HCT116 (cell line): ENCODE results near the gene ADGRL3. TPM values are rescaled to one million over a fixed set of nuclear protein-coding genes. Genes with fewer than 3 reads are reported as not detected.

Source experiments
- ATAC-seq: fragments of 200-7000 bp; cut with Tn5 transposase; 2 replicates; pipeline ENCODE4 v1.9.1; 2020; ENCODE audit warnings: mild to moderate bottlenecking, moderate library complexity
- BruUV-seq: library from RNA; stranded (reverse); fragments of 400-500 nt; replicated peaks from 2 replicates; lab custom pipeline; 2021; lab: Mats Ljungman, UMichigan
- CTCF ChIA-PET: fragments of 300-600 bp; sonication (Branson Sonifier 250); formaldehyde crosslinking; loops from one replicate; lab custom pipeline; 2021; ENCODE audit warnings: antibody characterized with exemption; lab: Charles Lee
- POLR2A ChIA-PET: fragments of 300-600, 350-600 bp; sonication (Branson Sonifier 250); formaldehyde crosslinking; loops from one replicate; lab custom pipeline; 2021; ENCODE audit warnings: antibody characterized with exemption; lab: Charles Lee
- RAD21 ChIA-PET, 2 experiments: fragments of 300-600 bp; sonication (Branson Sonifier 250); formaldehyde crosslinking; loops; one replicate each; lab custom pipeline; 2023; ENCODE audit warnings: low total read pairs in 2 of 2; ENCODE audit not compliant: uncharacterized antibody in 2 of 2, unreplicated experiment in 2 of 2, low non-redundant PET in 1 of 2; lab: Charles Lee
- DNase-seq: peaks from one replicate; pipeline ENCODE4 v3.0.0-alpha.2; 2010; ENCODE audit warnings: low read depth, low spot score
- H2AFZ ChIP-seq: fragments of 200-600 bp; shearing (Covaris generic), sonication (generic); 2 replicates; pipeline ENCODE4 v1.6.1; 2017; ENCODE audit warnings: low read depth, mixed run types, mixed read lengths, antibody characterized with exemption, low read length; ENCODE audit not compliant: poor library complexity, severe bottlenecking
- H3K27ac ChIP-seq: 2 replicates; pipeline ENCODE4 v1.5.1; 2012; ENCODE audit warnings: low read depth, low read length
- H3K27me3 ChIP-seq: fragments of 200-600 bp; sonication (generic); 2 replicates; pipeline ENCODE4 v1.6.1; 2016; ENCODE audit warnings: mixed run types, low read length, mixed read lengths; ENCODE audit not compliant: insufficient read depth
- H3K36me3 ChIP-seq, 2 experiments: fragments of 200-500 bp in 1 of 2; fragments of 200-600 bp in 1 of 2; sonication (Bioruptor generic) in 1 of 2; sonication (generic) in 1 of 2; 2 replicates each; pipeline versions ENCODE4 v1.5.1 to v1.6.1; 2014 to 2016; ENCODE audit warnings: low read length in 2 of 2, inconsistent platforms in 1 of 2, mixed read lengths in 1 of 2, mixed run types in 1 of 2; ENCODE audit not compliant: insufficient read depth in 2 of 2, control insufficient read depth in 1 of 2
- H3K4me1 ChIP-seq, 2 experiments: fragments of 200-600 bp in 1 of 2; sonication (generic) in 1 of 2; 2 replicates each; pipeline versions ENCODE4 v1.5.1 to v1.6.1; 2012 to 2017; ENCODE audit warnings: low read length in 2 of 2, inconsistent platforms in 1 of 2, mild to moderate bottlenecking in 1 of 2, mixed read lengths in 1 of 2, mixed run types in 1 of 2, moderate library complexity in 1 of 2; ENCODE audit not compliant: insufficient read depth in 2 of 2, control insufficient read depth in 1 of 2
- H3K4me2 ChIP-seq: fragments of 200-600 bp; sonication (generic); 2 replicates; pipeline ENCODE4 v1.6.1; 2017; ENCODE audit warnings: mixed run types, low read length, mixed read lengths
- H3K4me3 ChIP-seq, 2 experiments: fragments of 200-600 bp in 1 of 2; sonication (generic) in 1 of 2; replicated peaks in 1 of 2; 2 replicates each; pipeline ENCODE4 v1.5.1; 2011 to 2016; ENCODE audit warnings: low read length in 2 of 2, control low read depth in 1 of 2, low read depth in 1 of 2, mild to moderate bottlenecking in 1 of 2, mixed read lengths in 1 of 2, mixed run types in 1 of 2
- H3K79me2 ChIP-seq: fragments of 200-600 bp; sonication (generic); 2 replicates; pipeline ENCODE4 v1.6.1; 2017; ENCODE audit warnings: mild to moderate bottlenecking, mixed run types, low read length, moderate library complexity, mixed read lengths; ENCODE audit not compliant: insufficient read depth
- H3K9ac ChIP-seq: fragments of 200-600 bp; sonication (generic); 2 replicates; pipeline ENCODE4 v1.6.1; 2016; ENCODE audit warnings: low read length, mixed read lengths
- H3K9me2 ChIP-seq: fragments of 200-600 bp; sonication (generic), shearing (Covaris generic); 2 replicates; pipeline ENCODE4 v1.6.1; 2017; ENCODE audit warnings: mixed run types, mild to moderate bottlenecking, moderate library complexity; ENCODE audit not compliant: insufficient read depth
- H3K9me3 ChIP-seq, 2 experiments: fragments of 200-500 bp in 1 of 2; fragments of 200-600 bp in 1 of 2; sonication (Bioruptor generic) in 1 of 2; sonication (generic) in 1 of 2; 2 replicates each; pipeline ENCODE4 v1.6.1; 2014 to 2017; ENCODE audit warnings: low read length in 2 of 2, mixed read lengths in 2 of 2, inconsistent platforms in 1 of 2, low read depth in 1 of 2, mild to moderate bottlenecking in 1 of 2, mixed run types in 1 of 2, moderate library complexity in 1 of 2; ENCODE audit not compliant: control insufficient read depth in 1 of 2, insufficient read depth in 1 of 2
- H4K20me1 ChIP-seq: fragments of 200-600 bp; sonication (generic), shearing (Covaris generic); 2 replicates; pipeline ENCODE4 v1.6.1; 2017; ENCODE audit warnings: mixed run types, mild to moderate bottlenecking, moderate library complexity; ENCODE audit not compliant: insufficient read depth
- CEBPB ChIP-seq: IDR thresholded peaks from 2 replicates; pipeline ENCODE4 v1.6.1; 2012; ENCODE audit warnings: low read depth
- EGR1 ChIP-seq: IDR thresholded peaks from 2 replicates; pipeline ENCODE4 v1.6.1; 2012; ENCODE audit warnings: low read depth
- EZH2 ChIP-seq: fragments of 200-600 bp; sonication (generic); IDR thresholded peaks from 2 replicates; pipeline ENCODE4 v1.6.1; 2017; ENCODE audit warnings: antibody characterized with exemption, mixed run types
- EZH2phosphoT487 ChIP-seq: fragments of 200-600 bp; IDR thresholded peaks from 2 replicates; pipeline ENCODE4 v1.6.1; 2018; ENCODE audit warnings: antibody characterized with exemption, borderline replicate concordance
- FOSL1 ChIP-seq: IDR thresholded peaks from 2 replicates; pipeline ENCODE4 v1.6.1; 2012; ENCODE audit warnings: low read depth
- JUND ChIP-seq: IDR thresholded peaks from 2 replicates; pipeline ENCODE4 v1.6.1; 2012
- POLR2A ChIP-seq: IDR thresholded peaks from 2 replicates; pipeline ENCODE4 v1.7.0; 2011; ENCODE audit warnings: borderline replicate concordance; ENCODE audit not compliant: insufficient read depth, insufficient read length; ENCODE audit errors: extremely low read depth
- RAD21 ChIP-seq: IDR thresholded peaks from 2 replicates; pipeline ENCODE4 v1.6.1; 2012; ENCODE audit warnings: low read depth, mild to moderate bottlenecking
- SRF ChIP-seq: IDR thresholded peaks from 2 replicates; pipeline ENCODE4 v1.6.1; 2012; ENCODE audit warnings: low read depth
- TCF7L2 ChIP-seq: IDR thresholded peaks from 2 replicates; pipeline ENCODE4 v1.7.0; 2011; ENCODE audit warnings: borderline replicate concordance, inconsistent platforms; ENCODE audit not compliant: insufficient read depth, insufficient read length; ENCODE audit errors: extremely low read depth
- ZFX ChIP-seq: fragments of 450-650 bp; IDR thresholded peaks from 2 replicates; pipeline ENCODE4 v1.6.1; 2017
- intact Hi-C: fragments of 100-400 bp; cut with micrococcal nuclease; formaldehyde crosslinking; loops from 2 replicates; pipeline ENCODE4 v1.10.0; 2022
- total RNA-seq: library from RNA; stranded (reverse); gene quantifications from one replicate; pipeline ENCODE4 v1.2.1, GENCODE V29; 2021; ENCODE audit not compliant: unreplicated experiment
- TF ChIP-seq, protein P1 (sequence below): IDR thresholded peaks from 2 replicates; pipeline ENCODE4 v1.6.1; 2011; ENCODE audit warnings: mild to moderate bottlenecking, low read length, moderate library complexity; ENCODE audit not compliant: insufficient replicate concordance; ENCODE audit errors: extremely low read depth
- TF ChIP-seq, protein P2 (sequence below), 3 experiments: fragments of 200-600 bp in 1 of 3; sonication (generic) in 1 of 3; IDR thresholded peaks in 2 of 3; conservative IDR thresholded peaks in 1 of 3; 2 replicates each; pipeline ENCODE4 v1.5.1; 2012 to 2017; ENCODE audit warnings: low read depth in 2 of 3, low read length in 2 of 3, antibody characterized with exemption in 1 of 3, borderline replicate concordance in 1 of 3, control low read depth in 1 of 3, mild to moderate bottlenecking in 1 of 3, mixed read lengths in 1 of 3, mixed run types in 1 of 3, moderate library complexity in 1 of 3; ENCODE audit not compliant: insufficient read depth in 1 of 3

Gene ADGRL3
- total RNA-seq, 1 experiment from 2014 or later, result not detected

DNA sequence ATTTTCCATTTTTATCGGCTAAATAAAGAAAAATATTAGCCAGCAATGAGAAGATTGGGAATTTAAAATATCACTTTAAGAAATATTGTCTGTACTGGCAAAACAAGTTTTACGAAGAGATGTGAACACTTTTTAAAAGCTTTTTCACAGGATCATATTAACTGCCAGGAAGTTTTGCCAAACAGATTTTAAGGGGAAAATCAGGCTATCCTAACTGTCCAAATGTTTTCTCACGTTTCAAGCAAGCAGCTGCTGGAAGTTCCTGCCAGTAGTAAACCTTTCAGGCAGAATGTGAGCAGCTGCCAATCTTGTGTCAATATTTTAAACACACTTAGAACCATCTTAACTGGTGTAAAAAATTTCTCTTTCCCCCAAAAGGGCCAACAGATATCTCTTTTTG, 101.1 kb downstream of the ADGRL3 start:
- Histone ChIP-seq H2AFZ (no peak overlapping the region), H3K4me2 (no peak overlapping the region), H3K4me1 (no peaks in the 10 kb centered on the region), H3K9me3 (peaks cover 0 to 17% of the 10 kb centered on the region in 2 experiments; a peak in 2 of 4 replicates), H4K20me1 (no peaks in the 10 kb centered on the region), H3K4me3 (no peak overlapping the region), H3K27ac (no peak overlapping the region), H3K9ac (no peak overlapping the region), H3K79me2 (no peaks in the 10 kb centered on the region), H3K27me3 (no peaks in the 10 kb centered on the region), H3K9me2 (no peaks in the 10 kb centered on the region), H3K36me3 (no peaks in the 10 kb centered on the region)
- CTCF ChIA-PET, result no interaction called here
- no peak for ATAC-seq
- intact Hi-C loops, result no loop called here
- TF ChIP-seq EZH2 (no peak), EGR1 (no peak), POLR2A (no peak), EZH2phosphoT487 (no peak), TCF7L2 (no peak), CEBPB (no peak), JUND (no peak), RAD21 (no peak)
- TF ChIP-seq, protein P1, sequence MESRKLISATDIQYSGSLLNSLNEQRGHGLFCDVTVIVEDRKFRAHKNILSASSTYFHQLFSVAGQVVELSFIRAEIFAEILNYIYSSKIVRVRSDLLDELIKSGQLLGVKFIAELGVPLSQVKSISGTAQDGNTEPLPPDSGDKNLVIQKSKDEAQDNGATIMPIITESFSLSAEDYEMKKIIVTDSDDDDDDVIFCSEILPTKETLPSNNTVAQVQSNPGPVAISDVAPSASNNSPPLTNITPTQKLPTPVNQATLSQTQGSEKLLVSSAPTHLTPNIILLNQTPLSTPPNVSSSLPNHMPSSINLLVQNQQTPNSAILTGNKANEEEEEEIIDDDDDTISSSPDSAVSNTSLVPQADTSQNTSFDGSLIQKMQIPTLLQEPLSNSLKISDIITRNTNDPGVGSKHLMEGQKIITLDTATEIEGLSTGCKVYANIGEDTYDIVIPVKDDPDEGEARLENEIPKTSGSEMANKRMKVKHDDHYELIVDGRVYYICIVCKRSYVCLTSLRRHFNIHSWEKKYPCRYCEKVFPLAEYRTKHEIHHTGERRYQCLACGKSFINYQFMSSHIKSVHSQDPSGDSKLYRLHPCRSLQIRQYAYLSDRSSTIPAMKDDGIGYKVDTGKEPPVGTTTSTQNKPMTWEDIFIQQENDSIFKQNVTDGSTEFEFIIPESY, result no peak
- no peak for DNase-seq
- BruUV-seq, result no TSS peak
- RAD21 ChIA-PET, result no interaction called here
- POLR2A ChIA-PET, result no interaction called here

DNA sequence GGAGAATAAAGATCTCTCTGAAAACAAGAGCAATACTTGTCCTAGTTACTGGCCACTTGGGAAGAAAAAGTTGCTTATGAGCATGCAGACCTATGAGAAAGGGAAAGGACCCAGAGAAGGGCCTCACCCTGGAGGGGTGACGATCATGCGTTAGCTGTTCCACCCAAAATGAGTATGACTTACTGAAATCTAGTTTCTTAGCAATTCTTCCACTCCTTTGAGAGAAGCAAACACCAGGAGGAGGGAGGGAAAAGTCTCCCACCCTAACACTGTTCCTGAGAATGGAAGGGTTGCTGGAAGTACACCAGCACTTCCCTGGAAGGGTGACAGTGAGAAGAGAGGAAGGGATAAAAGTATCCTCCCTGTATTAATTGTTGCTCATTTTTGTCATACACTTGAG, 107.9 kb downstream of the ADGRL3 start:
- Histone ChIP-seq H3K4me1 (no peaks in the 10 kb centered on the region), H4K20me1 (no peaks in the 10 kb centered on the region), H3K27me3 (no peaks in the 10 kb centered on the region), H3K9me3 (peaks cover 0 to 31% of the 10 kb centered on the region in 2 experiments; a peak in 2 of 4 replicates), H3K36me3 (no peaks in the 10 kb centered on the region), H3K9ac (no peak overlapping the region), H3K4me2 (no peak overlapping the region), H3K27ac (no peak overlapping the region), H3K79me2 (no peaks in the 10 kb centered on the region), H2AFZ (no peak overlapping the region), H3K9me2 (no peaks in the 10 kb centered on the region), H3K4me3 (no peak overlapping the region)
- intact Hi-C loops, result no loop called here
- no peak for ATAC-seq
- RAD21 ChIA-PET, result no interaction called here
- CTCF ChIA-PET, result no interaction called here
- DNase-seq, result no peak
- no TSS peak for BruUV-seq
- POLR2A ChIA-PET, result no interaction called here
- TF ChIP-seq, protein P2, sequence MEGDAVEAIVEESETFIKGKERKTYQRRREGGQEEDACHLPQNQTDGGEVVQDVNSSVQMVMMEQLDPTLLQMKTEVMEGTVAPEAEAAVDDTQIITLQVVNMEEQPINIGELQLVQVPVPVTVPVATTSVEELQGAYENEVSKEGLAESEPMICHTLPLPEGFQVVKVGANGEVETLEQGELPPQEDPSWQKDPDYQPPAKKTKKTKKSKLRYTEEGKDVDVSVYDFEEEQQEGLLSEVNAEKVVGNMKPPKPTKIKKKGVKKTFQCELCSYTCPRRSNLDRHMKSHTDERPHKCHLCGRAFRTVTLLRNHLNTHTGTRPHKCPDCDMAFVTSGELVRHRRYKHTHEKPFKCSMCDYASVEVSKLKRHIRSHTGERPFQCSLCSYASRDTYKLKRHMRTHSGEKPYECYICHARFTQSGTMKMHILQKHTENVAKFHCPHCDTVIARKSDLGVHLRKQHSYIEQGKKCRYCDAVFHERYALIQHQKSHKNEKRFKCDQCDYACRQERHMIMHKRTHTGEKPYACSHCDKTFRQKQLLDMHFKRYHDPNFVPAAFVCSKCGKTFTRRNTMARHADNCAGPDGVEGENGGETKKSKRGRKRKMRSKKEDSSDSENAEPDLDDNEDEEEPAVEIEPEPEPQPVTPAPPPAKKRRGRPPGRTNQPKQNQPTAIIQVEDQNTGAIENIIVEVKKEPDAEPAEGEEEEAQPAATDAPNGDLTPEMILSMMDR (IDR thresholded peaks at IDR 0.05 in 2 of 3, conservative IDR thresholded peaks at IDR 0.05 in 1 of 3; ENCODE audit: borderline replicate concordance in 1 of 3, insufficient read depth in 1 of 3, low read depth in 2 of 3, low read length in 2 of 3), result no peak
- TF ChIP-seq ZFX (no peak), TCF7L2 (no peak), POLR2A (no peak), SRF (no peak), EGR1 (no peak), CEBPB (no peak), RAD21 (no peak), FOSL1 (no peak)
